ENCODE results near the gene RAB22A. TPM values are rescaled to one million over a fixed set of nuclear protein-coding genes. Genes with fewer than 3 reads are reported as not detected.

RAB22A gene
- total RNA-seq, 1 experiment from 2014 or later: 9.9 TPM

DNA sequence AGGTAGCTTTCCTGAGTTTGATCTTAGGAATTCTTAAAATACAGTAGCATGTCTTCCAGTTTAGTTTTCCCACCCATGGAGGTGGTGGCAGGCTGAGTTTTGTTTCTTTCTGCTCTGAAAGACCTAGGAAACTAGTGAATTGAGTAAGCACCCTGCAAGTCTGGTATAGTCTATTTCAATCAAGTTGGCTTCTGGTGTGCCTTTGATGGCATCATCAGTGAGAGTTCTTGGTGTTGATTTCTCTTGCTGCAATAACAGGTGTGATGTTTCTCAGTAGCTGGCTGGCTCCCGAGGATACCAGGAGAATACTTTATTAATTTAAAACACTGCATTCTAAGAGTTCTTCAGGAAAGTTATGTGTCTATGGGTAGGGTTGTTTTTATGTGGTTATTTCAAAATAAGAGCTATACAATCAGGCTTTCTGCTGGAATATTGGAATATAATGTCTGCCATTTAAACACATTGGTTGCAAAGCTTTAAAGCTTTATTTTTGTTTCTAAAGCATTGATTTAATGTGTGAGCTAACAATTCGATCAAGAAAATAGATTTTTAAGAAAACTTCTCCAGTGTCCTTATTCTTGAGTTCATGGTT, 98.5 kb downstream of the RAB22A start:
- intact Hi-C loops (cut with micrococcal nuclease): no loop called here
- no peak for DNase-seq (ENCODE audit: low read depth, low spot score)

More for the DNA sequence above, 98.5 kb downstream of the RAB22A start:
- Histone ChIP-seq H3K4me1 (ENCODE audit: control insufficient read depth in 1 of 2, insufficient read depth in 2 of 2, low read length in 2 of 2) (no peaks in the 10 kb centered on the region), H3K4me2 (ENCODE audit: low read length) (no peak overlapping the region), H3K79me2 (ENCODE audit: insufficient read depth, low read length) (peaks cover 100% of the 10 kb centered on the region), H3K9ac (ENCODE audit: low read length) (no peak overlapping the region), H4K20me1 (ENCODE audit: insufficient read depth) (peaks cover 12% of the 10 kb centered on the region), H2AFZ (ENCODE audit: low read depth, low read length, poor library complexity, severe bottlenecking) (no peak overlapping the region), H3K27me3 (ENCODE audit: insufficient read depth, low read length) (no peaks in the 10 kb centered on the region), H3K9me3 (ENCODE audit: control insufficient read depth in 1 of 2, insufficient read depth in 1 of 2, low read depth in 1 of 2, low read length in 2 of 2) (no peaks in the 10 kb centered on the region), H3K9me2 (ENCODE audit: insufficient read depth) (no peaks in the 10 kb centered on the region), H3K36me3 (ENCODE audit: control insufficient read depth in 1 of 2, insufficient read depth in 2 of 2, low read length in 2 of 2) (no peaks in the 10 kb centered on the region), H3K4me3 (replicated peaks in 1 of 2; ENCODE audit: low read depth in 1 of 2, low read length in 2 of 2) (no peak overlapping the region), H3K27ac (ENCODE audit: low read depth, low read length) (no peak overlapping the region)
- ChIA-PET RAD21 (ENCODE audit: low non-redundant PET in 1 of 2, low total read pairs in 2 of 2, uncharacterized antibody in 2 of 2, unreplicated experiment in 2 of 2) (no interaction called here), POLR2A (no interaction called here), CTCF (no interaction called here)
- TF ChIP-seq YY1 (IDR thresholded peaks at IDR 0.05; ENCODE audit: extremely low read depth, insufficient replicate concordance, low read depth, low read length): no peak
- no peak for TF ChIP-seq EGR1 (IDR thresholded peaks at IDR 0.05; ENCODE audit: low read depth)
- TF ChIP-seq EZH2phosphoT487 (IDR thresholded peaks at IDR 0.05; ENCODE audit: borderline replicate concordance): no peak
- no peak for TF ChIP-seq ZNF274 (IDR thresholded peaks at IDR 0.05; ENCODE audit: low read depth, low read length)
- TF ChIP-seq, protein P1, sequence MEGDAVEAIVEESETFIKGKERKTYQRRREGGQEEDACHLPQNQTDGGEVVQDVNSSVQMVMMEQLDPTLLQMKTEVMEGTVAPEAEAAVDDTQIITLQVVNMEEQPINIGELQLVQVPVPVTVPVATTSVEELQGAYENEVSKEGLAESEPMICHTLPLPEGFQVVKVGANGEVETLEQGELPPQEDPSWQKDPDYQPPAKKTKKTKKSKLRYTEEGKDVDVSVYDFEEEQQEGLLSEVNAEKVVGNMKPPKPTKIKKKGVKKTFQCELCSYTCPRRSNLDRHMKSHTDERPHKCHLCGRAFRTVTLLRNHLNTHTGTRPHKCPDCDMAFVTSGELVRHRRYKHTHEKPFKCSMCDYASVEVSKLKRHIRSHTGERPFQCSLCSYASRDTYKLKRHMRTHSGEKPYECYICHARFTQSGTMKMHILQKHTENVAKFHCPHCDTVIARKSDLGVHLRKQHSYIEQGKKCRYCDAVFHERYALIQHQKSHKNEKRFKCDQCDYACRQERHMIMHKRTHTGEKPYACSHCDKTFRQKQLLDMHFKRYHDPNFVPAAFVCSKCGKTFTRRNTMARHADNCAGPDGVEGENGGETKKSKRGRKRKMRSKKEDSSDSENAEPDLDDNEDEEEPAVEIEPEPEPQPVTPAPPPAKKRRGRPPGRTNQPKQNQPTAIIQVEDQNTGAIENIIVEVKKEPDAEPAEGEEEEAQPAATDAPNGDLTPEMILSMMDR (IDR thresholded peaks at IDR 0.05 in 2 of 3, conservative IDR thresholded peaks at IDR 0.05 in 1 of 3; ENCODE audit: borderline replicate concordance in 1 of 3, insufficient read depth in 1 of 3, low read depth in 2 of 3, low read length in 2 of 3): no peak
- TF ChIP-seq SP1 (IDR thresholded peaks at IDR 0.05; ENCODE audit: low read depth): no peak
- no peak for TF ChIP-seq POLR2A (IDR thresholded peaks at IDR 0.05; ENCODE audit: borderline replicate concordance, extremely low read depth, insufficient read depth, insufficient read length)
- no peak for TF ChIP-seq CBX3 (IDR thresholded peaks at IDR 0.05; ENCODE audit: low read depth)
- no peak for TF ChIP-seq SIN3A (IDR thresholded peaks at IDR 0.05; ENCODE audit: low read depth)
- no peak for TF ChIP-seq POLR2AphosphoS5 (IDR thresholded peaks at IDR 0.05; ENCODE audit: low read depth, low read length)
- TF ChIP-seq, protein P2, sequence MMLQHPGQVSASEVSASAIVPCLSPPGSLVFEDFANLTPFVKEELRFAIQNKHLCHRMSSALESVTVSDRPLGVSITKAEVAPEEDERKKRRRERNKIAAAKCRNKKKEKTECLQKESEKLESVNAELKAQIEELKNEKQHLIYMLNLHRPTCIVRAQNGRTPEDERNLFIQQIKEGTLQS (IDR thresholded peaks at IDR 0.05): no peak
- TF ChIP-seq RAD21 (IDR thresholded peaks at IDR 0.05; ENCODE audit: low read depth): no peak
- TF ChIP-seq CEBPB (IDR thresholded peaks at IDR 0.05; ENCODE audit: low read depth): no peak
- no peak for TF ChIP-seq JUND (IDR thresholded peaks at IDR 0.05)
- ATAC-seq: no peak
- BruUV-seq (replicated peaks): no TSS peak

Data from HCT116 (cell line).